ENCODE results near the gene CAPN2. TPM values are rescaled to one million over a fixed set of nuclear protein-coding genes. Genes with fewer than 3 reads are reported as not detected.

The CAPN2 gene
- polyA plus RNA-seq, 1 of the 3 experiments (the other 2 are of a cell fraction), result 208 TPM

DNA sequence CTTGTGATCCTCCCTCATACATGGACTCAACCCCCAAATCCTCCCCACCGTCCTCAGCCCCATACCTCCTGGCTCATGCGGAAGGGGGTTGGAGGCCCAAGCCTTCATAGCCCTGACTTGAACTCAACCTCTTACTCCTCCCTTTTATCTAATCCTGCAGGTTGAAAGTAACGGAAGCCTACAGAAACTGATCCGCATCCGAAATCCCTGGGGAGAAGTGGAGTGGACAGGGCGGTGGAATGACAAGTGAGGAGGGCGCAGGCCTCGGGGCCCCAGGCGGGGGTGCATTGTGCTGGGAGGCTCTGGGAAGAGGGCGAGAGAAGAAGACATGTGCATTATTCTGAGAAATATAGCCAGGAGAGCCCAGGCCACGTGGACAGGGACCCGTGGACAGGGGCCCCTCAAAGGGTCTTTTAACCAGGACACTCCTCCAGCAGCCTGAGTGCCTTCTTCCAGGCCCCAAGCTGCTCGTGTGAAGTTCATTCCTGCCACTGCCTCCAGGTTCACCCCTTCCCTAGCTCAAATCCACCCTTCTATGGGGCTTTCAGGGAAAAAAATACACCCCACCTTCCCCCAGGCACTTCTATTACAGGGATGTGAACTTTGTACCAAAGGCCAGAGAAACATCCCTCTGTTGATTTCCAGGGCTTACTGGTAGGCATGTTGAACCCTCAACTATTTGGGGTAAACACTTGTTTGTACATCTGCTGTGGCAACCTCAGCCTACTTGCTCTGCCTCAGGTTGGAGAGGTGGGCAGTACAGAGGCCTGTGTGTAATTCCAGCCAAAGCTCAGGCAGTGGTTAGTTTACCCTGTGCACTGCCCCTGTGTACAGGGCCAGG, 38.6 kb downstream of the CAPN2 start:
- H3K4me2 ChIP-seq, result no peak overlapping the region
- POLR2A ChIA-PET, result interaction anchor here (0.7 to 1.1 kb wide), 2 partner anchors 10 to 38 kb away, joined by 3 to 5 read pairs; no protein-coding TSS in a partner anchor
- CTCF ChIA-PET, result interaction anchor here (1.0 to 11.0 kb wide), 7 partner anchors 12 to 52 kb away, joined by 4 to 110 read pairs (median 44); partner anchors contain the start of gene CAPN2
- H3K9me3 ChIP-seq, result no peaks in the 10 kb centered on the region
- no peak overlapping the region for H2AFZ ChIP-seq (ENCODE audit: low read depth)
- H3K9ac ChIP-seq, result no peak overlapping the region
- H3K9me2 ChIP-seq, result no peaks in the 10 kb centered on the region
- peaks cover 18% of the 10 kb centered on the region for H3F3A ChIP-seq (replicated peaks; ENCODE audit: insufficient read depth)
- H3K4me3 ChIP-seq (ENCODE audit: low read depth in 2 of 2, low read length in 1 of 2), result no peak overlapping the region
- no peak overlapping the region for H3K27ac ChIP-seq (ENCODE audit: low read depth in 2 of 2, low read length in 1 of 2)
- peaks cover 8 to 12% of the 10 kb centered on the region in 2 experiments; a peak in 2 of 4 replicates for H3K4me1 ChIP-seq (ENCODE audit: control insufficient read depth in 1 of 2, insufficient read depth in 2 of 2, low read depth in 1 of 2, low read length in 1 of 2)
- 95% methylated on average over 13 of the region's 13 CpGs for WGBS (ENCODE audit: low lambda C conversion rate)
- H3K36me3 ChIP-seq (replicated peaks in 1 of 2; ENCODE audit: control insufficient read depth in 1 of 2, insufficient read depth in 2 of 2, low read length in 1 of 2), result peaks cover 64 to 84% of the 10 kb centered on the region in 2 experiments
- no peaks in the 10 kb centered on the region for H4K20me1 ChIP-seq (ENCODE audit: insufficient read depth)
- DNase-seq, result no peak
- peaks cover 15% of the 10 kb centered on the region for H3K79me2 ChIP-seq (ENCODE audit: insufficient read depth)
- H3K27me3 ChIP-seq (ENCODE audit: insufficient read depth), result no peaks in the 10 kb centered on the region
- TF ChIP-seq RAD21 (IDR thresholded peaks at IDR 0.05; ENCODE audit: low read length), result no peak
- TF ChIP-seq, protein P1, sequence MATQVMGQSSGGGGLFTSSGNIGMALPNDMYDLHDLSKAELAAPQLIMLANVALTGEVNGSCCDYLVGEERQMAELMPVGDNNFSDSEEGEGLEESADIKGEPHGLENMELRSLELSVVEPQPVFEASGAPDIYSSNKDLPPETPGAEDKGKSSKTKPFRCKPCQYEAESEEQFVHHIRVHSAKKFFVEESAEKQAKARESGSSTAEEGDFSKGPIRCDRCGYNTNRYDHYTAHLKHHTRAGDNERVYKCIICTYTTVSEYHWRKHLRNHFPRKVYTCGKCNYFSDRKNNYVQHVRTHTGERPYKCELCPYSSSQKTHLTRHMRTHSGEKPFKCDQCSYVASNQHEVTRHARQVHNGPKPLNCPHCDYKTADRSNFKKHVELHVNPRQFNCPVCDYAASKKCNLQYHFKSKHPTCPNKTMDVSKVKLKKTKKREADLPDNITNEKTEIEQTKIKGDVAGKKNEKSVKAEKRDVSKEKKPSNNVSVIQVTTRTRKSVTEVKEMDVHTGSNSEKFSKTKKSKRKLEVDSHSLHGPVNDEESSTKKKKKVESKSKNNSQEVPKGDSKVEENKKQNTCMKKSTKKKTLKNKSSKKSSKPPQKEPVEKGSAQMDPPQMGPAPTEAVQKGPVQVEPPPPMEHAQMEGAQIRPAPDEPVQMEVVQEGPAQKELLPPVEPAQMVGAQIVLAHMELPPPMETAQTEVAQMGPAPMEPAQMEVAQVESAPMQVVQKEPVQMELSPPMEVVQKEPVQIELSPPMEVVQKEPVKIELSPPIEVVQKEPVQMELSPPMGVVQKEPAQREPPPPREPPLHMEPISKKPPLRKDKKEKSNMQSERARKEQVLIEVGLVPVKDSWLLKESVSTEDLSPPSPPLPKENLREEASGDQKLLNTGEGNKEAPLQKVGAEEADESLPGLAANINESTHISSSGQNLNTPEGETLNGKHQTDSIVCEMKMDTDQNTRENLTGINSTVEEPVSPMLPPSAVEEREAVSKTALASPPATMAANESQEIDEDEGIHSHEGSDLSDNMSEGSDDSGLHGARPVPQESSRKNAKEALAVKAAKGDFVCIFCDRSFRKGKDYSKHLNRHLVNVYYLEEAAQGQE (IDR thresholded peaks at IDR 0.05; ENCODE audit: low read depth, low read length), result no peak
- no peak for TF ChIP-seq TEAD4 (IDR thresholded peaks at IDR 0.05; ENCODE audit: borderline replicate concordance, insufficient read depth)
- TF ChIP-seq, protein P2, sequence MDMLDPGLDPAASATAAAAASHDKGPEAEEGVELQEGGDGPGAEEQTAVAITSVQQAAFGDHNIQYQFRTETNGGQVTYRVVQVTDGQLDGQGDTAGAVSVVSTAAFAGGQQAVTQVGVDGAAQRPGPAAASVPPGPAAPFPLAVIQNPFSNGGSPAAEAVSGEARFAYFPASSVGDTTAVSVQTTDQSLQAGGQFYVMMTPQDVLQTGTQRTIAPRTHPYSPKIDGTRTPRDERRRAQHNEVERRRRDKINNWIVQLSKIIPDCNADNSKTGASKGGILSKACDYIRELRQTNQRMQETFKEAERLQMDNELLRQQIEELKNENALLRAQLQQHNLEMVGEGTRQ (IDR thresholded peaks at IDR 0.05; ENCODE audit: borderline replicate concordance, low read depth, low read length), result no peak
- TF ChIP-seq CHD2 (IDR thresholded peaks at IDR 0.05; ENCODE audit: low read length, partially characterized antibody), result no peak
- TF ChIP-seq FOXM1 (IDR thresholded peaks at IDR 0.05; ENCODE audit: low read depth), result no peak
- TF ChIP-seq ELF1 (IDR thresholded peaks at IDR 0.05), result no peak
- TF ChIP-seq NRF1 (IDR thresholded peaks at IDR 0.05; ENCODE audit: low read depth, low read length), result no peak

DNA sequence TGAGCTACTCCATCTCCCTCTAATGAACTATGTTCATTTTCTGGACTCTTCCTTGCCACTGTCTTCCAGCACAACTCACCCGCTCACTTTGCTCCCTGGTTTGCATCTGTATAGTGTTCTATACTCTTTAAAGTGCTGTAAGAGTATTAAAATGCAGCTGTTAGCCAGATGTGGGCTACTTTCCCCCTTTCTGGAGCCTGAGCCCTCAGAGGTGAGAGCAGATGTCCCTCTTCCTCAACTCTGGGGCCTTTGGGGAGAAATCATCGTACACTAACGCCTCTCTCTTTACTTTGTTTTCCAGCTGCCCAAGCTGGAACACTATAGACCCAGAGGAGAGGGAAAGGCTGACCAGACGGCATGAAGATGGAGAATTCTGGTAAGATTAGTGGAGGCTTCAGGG, 39.4 kb downstream of the CAPN2 start:
- no peak overlapping the region for H3K9ac ChIP-seq
- WGBS (ENCODE audit: low lambda C conversion rate), result 94% methylated on average over 4 of the region's 4 CpGs
- H3F3A ChIP-seq (replicated peaks; ENCODE audit: insufficient read depth), result peaks cover 16% of the 10 kb centered on the region
- no peaks in the 10 kb centered on the region for H4K20me1 ChIP-seq (ENCODE audit: insufficient read depth)
- DNase-seq, result no peak
- peaks cover 8 to 12% of the 10 kb centered on the region in 2 experiments; a peak in 2 of 4 replicates for H3K4me1 ChIP-seq (ENCODE audit: control insufficient read depth in 1 of 2, insufficient read depth in 2 of 2, low read depth in 1 of 2, low read length in 1 of 2)
- TF ChIP-seq GATA2 (CRISPR knock-in tag; IDR thresholded peaks at IDR 0.05), result no peak
- no peak for TF ChIP-seq TCF12 (IDR thresholded peaks at IDR 0.05)
- TF ChIP-seq RXRA (IDR thresholded peaks at IDR 0.05; ENCODE audit: borderline replicate concordance, low read depth), result no peak
- TF ChIP-seq, protein P3, sequence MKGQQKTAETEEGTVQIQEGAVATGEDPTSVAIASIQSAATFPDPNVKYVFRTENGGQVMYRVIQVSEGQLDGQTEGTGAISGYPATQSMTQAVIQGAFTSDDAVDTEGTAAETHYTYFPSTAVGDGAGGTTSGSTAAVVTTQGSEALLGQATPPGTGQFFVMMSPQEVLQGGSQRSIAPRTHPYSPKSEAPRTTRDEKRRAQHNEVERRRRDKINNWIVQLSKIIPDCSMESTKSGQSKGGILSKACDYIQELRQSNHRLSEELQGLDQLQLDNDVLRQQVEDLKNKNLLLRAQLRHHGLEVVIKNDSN (IDR thresholded peaks at IDR 0.05; ENCODE audit: borderline replicate concordance, low read depth), result no peak
- no peak for TF ChIP-seq GABPA (IDR thresholded peaks at IDR 0.05; ENCODE audit: low read depth)
- no peak for TF ChIP-seq SIN3A (IDR thresholded peaks at IDR 0.05; ENCODE audit: borderline replicate concordance, low read depth, low read length)
- TF ChIP-seq, protein P4, sequence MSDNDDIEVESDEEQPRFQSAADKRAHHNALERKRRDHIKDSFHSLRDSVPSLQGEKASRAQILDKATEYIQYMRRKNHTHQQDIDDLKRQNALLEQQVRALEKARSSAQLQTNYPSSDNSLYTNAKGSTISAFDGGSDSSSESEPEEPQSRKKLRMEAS (IDR thresholded peaks at IDR 0.05; ENCODE audit: low read depth), result no peak
- no peak for TF ChIP-seq MXI1 (IDR thresholded peaks at IDR 0.05; ENCODE audit: low read depth, low read length)
- no peak for TF ChIP-seq NRF1 (IDR thresholded peaks at IDR 0.05; ENCODE audit: low read depth, low read length)
- no peak for TF ChIP-seq TAF1 (IDR thresholded peaks at IDR 0.05; ENCODE audit: borderline replicate concordance, low read depth, low read length)
- no peak for TF ChIP-seq YY1 (IDR thresholded peaks at IDR 0.05; ENCODE audit: low read depth)
- TF ChIP-seq, protein P5, sequence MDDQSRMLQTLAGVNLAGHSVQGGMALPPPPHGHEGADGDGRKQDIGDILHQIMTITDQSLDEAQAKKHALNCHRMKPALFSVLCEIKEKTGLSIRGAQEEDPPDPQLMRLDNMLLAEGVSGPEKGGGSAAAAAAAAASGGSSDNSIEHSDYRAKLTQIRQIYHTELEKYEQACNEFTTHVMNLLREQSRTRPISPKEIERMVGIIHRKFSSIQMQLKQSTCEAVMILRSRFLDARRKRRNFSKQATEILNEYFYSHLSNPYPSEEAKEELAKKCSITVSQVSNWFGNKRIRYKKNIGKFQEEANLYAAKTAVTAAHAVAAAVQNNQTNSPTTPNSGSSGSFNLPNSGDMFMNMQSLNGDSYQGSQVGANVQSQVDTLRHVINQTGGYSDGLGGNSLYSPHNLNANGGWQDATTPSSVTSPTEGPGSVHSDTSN (IDR thresholded peaks at IDR 0.05), result no peak
- TF ChIP-seq RAD21 (IDR thresholded peaks at IDR 0.05; ENCODE audit: low read length), result no peak
- no peak for TF ChIP-seq EZH2phosphoT487 (IDR thresholded peaks at IDR 0.05; ENCODE audit: borderline replicate concordance, low read depth)
- TF ChIP-seq JUND (IDR thresholded peaks at IDR 0.05), result no peak
- no peak overlapping the region for H2AFZ ChIP-seq (ENCODE audit: low read depth)
- H3K36me3 ChIP-seq (replicated peaks in 1 of 2; ENCODE audit: control insufficient read depth in 1 of 2, insufficient read depth in 2 of 2, low read length in 1 of 2), result peaks cover 62 to 87% of the 10 kb centered on the region in 2 experiments
- no peak overlapping the region for H3K4me2 ChIP-seq
- H3K27ac ChIP-seq (ENCODE audit: low read depth in 2 of 2, low read length in 1 of 2), result no peak overlapping the region
- no peaks in the 10 kb centered on the region for H3K9me2 ChIP-seq
- H3K27me3 ChIP-seq (ENCODE audit: insufficient read depth), result no peaks in the 10 kb centered on the region
- POLR2A ChIA-PET, result interaction anchor here (0.7 to 1.1 kb wide), 2 partner anchors 9 to 39 kb away, joined by 3 to 5 read pairs; no protein-coding TSS in a partner anchor
- no peak overlapping the region for H3K4me3 ChIP-seq (ENCODE audit: low read depth in 2 of 2, low read length in 1 of 2)
- CTCF ChIA-PET, result interaction anchor here (1.0 to 11.0 kb wide), 5 partner anchors 9 to 230 kb away, joined by 4 to 110 read pairs (median 4); partner anchors contain the start of gene CAPN2
- H3K9me3 ChIP-seq, result no peaks in the 10 kb centered on the region
- H3K79me2 ChIP-seq (ENCODE audit: insufficient read depth), result peaks cover 15% of the 10 kb centered on the region
